GM12874 (cell line): Measurements from ENCODE around the gene SMAP2.

Experiments used
- CTCF ChIP-seq: IDR thresholded peaks from 2 replicates; pipeline ENCODE4 v1.5.1; 2011; ENCODE audit warnings: low read depth, mild to moderate bottlenecking, control low read depth, low read length, moderate library complexity; ENCODE audit not compliant: insufficient read depth

The SMAP2 gene

GRCh38 chr1:40423264-40423642 lies 49.7 kb downstream of the SMAP2 start:
- TF ChIP-seq CTCF: no peak

GRCh38 chr1:40423951-40424618 lies 50.6 kb downstream of the SMAP2 start:
- TF ChIP-seq CTCF: no peak

- no peak for TF ChIP-seq CTCF
Observed at GRCh38 chr1:40425198-40425597, 51.7 kb downstream of the SMAP2 start.

- no peak for TF ChIP-seq CTCF
Observed at GRCh38 chr1:40431385-40431784, 57.9 kb downstream of the SMAP2 start.

GRCh38 chr1:40432644-40433390 lies 59.3 kb downstream of the SMAP2 start:
- TF ChIP-seq CTCF: no peak

- TF ChIP-seq CTCF: no peak
Observed at GRCh38 chr1:40435471-40435870, 61.9 kb downstream of the SMAP2 start.

GRCh38 chr1:40435876-40436275 lies 62.3 kb downstream of the SMAP2 start:
- no peak for TF ChIP-seq CTCF
